ENCODE data around the gene TNNT2. TPM values are rescaled to one million over a fixed set of nuclear protein-coding genes. Genes with fewer than 3 reads are reported as not detected.

The TNNT2 gene
- total RNA-seq, 1 donor from 2014 or later, result 6.1 TPM

DNA sequence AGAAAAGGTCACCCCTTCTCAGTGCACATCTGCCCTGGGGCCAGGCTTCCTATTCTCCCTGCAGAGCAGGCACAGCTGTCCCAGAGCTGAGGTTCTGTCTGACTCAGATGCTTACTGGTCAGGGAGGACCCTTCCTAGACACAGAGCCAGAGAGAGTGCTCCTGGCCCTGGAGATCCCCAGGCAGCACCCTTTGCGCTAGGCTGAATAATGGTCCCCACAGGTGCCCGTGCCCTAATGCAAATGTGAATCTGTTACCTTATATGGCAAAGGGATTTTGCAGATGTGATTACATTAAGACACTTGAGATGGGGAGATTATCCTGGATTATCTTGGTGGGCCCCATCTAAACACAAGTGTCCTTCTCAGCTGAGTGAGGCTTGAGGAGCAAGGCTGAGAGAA is 46.7 kb upstream of the TNNT2 start:
- no peak overlapping the region for H3K27ac ChIP-seq (ENCODE audit: low read depth, low read length)
- DNase-seq (ENCODE audit: low read depth) (no peak), FAIRE-seq (no peak)
- no peak overlapping the region for H3K4me3 ChIP-seq (ENCODE audit: insufficient read depth, low read depth, low read length)
- H3K36me3 ChIP-seq (ENCODE audit: insufficient read depth, low read length), result no peaks in the 10 kb centered on the region
- no peak overlapping the region for H3K4me3 Mint-ChIP-seq (ENCODE audit: unreplicated experiment)
- no peaks in the 10 kb centered on the region for H3K36me3 Mint-ChIP-seq (ENCODE audit: low read depth, unreplicated experiment)
- H3K4me2 ChIP-seq (ENCODE audit: low read length), result no peak overlapping the region
- no peaks in the 10 kb centered on the region for H3K27me3 ChIP-seq (ENCODE audit: insufficient read depth, low read length)
- no peak overlapping the region for H2AFZ ChIP-seq (ENCODE audit: low read depth, low read length)
- no peaks in the 10 kb centered on the region for H3K79me2 ChIP-seq (ENCODE audit: insufficient read depth, low read length)
- no peaks in the 10 kb centered on the region for H4K20me1 ChIP-seq (ENCODE audit: insufficient read depth, low read length)
- TF ChIP-seq, protein P1, sequence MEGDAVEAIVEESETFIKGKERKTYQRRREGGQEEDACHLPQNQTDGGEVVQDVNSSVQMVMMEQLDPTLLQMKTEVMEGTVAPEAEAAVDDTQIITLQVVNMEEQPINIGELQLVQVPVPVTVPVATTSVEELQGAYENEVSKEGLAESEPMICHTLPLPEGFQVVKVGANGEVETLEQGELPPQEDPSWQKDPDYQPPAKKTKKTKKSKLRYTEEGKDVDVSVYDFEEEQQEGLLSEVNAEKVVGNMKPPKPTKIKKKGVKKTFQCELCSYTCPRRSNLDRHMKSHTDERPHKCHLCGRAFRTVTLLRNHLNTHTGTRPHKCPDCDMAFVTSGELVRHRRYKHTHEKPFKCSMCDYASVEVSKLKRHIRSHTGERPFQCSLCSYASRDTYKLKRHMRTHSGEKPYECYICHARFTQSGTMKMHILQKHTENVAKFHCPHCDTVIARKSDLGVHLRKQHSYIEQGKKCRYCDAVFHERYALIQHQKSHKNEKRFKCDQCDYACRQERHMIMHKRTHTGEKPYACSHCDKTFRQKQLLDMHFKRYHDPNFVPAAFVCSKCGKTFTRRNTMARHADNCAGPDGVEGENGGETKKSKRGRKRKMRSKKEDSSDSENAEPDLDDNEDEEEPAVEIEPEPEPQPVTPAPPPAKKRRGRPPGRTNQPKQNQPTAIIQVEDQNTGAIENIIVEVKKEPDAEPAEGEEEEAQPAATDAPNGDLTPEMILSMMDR (IDR thresholded peaks at IDR 0.05; ENCODE audit: insufficient read depth, low read depth, low read length), result no peak
- TF ChIP-seq EZH2 (IDR thresholded peaks at IDR 0.05; ENCODE audit: insufficient read depth, low read length), result no peak
- peaks cover 3% of the 10 kb centered on the region for H3K9me3 Mint-ChIP-seq (ENCODE audit: unreplicated experiment)
- peaks cover 13% of the 10 kb centered on the region for H3K4me1 Mint-ChIP-seq (ENCODE audit: low read depth, unreplicated experiment)
- peaks cover 5% of the 10 kb centered on the region for H3K9me3 ChIP-seq (ENCODE audit: insufficient read depth, low read depth, low read length)
- no peak overlapping the region for H3K9ac ChIP-seq (ENCODE audit: low read length)
- peaks cover 27% of the 10 kb centered on the region for H3K27me3 Mint-ChIP-seq (ENCODE audit: low read depth, unreplicated experiment)
- H3K27ac Mint-ChIP-seq (ENCODE audit: unreplicated experiment), result no peak overlapping the region
- H3K4me1 ChIP-seq (ENCODE audit: insufficient read depth, low read length), result no peaks in the 10 kb centered on the region

DNA sequence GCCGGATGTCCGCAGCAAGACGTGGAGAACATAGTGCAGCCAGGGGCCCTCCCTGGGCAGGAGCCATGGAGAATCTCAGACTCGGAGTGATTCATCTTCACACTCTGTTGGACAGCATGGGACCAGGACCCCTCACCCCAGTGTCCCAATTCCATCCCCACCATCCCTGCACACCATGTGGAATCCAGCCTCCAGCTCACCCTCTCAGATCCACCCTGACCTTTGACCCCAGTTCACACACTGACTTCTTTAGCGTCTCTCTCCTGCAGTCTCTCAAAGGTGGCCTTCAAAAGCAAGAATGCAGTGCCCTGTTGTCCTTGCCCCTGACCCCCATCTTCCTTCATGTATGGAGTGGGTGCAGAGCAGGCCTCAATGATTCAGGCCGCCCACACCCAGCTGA is 46.2 kb upstream of the TNNT2 start:
- FAIRE-seq, result no peak
- no peaks in the 10 kb centered on the region for H3K36me3 Mint-ChIP-seq (ENCODE audit: low read depth, unreplicated experiment)

DNA sequence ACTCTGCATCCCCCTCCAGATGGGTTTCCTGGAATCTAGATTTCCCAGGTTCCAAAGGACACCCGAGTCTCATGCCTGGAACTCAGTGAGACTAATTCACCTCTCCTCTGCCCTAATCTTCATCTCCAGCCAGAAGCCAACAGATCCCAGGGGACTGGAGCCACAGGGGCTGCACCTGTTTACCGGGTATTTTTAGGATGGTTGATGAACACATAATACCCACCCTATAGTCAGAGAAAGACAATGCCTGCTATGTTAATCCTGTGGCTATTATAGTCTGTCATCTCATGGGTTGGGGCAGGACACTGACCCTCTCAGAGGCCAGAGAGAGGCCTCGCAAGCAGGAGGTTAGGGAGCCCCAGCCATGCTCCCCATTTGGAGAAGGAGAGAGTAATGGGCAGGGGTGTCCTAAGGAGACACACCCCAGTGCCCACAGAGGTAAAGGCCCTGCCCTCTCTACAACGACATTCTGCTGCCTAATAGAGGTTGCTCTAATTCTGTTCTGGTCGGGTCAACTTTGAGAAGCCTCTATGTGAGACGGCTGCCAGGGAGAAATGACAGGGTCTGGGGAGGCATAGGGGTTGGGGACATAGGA is 45.1 kb upstream of the TNNT2 start:
- no peaks in the 10 kb centered on the region for H3K79me2 ChIP-seq (ENCODE audit: insufficient read depth, low read length)

More for the DNA sequence above, 46.2 kb upstream of the TNNT2 start:
- TF ChIP-seq, protein P1 (IDR thresholded peaks at IDR 0.05; ENCODE audit: insufficient read depth, low read depth, low read length), result no peak
- no peak for TF ChIP-seq EZH2 (IDR thresholded peaks at IDR 0.05; ENCODE audit: insufficient read depth, low read length)
- Mint-ChIP-seq H3K9me3 (ENCODE audit: unreplicated experiment) (peaks cover 3% of the 10 kb centered on the region), H3K4me3 (ENCODE audit: unreplicated experiment) (no peak overlapping the region), H3K27me3 (ENCODE audit: low read depth, unreplicated experiment) (peaks cover 28% of the 10 kb centered on the region), H3K4me1 (ENCODE audit: low read depth, unreplicated experiment) (peaks cover 13% of the 10 kb centered on the region), H3K27ac (ENCODE audit: unreplicated experiment) (no peak overlapping the region)
- no peak overlapping the region for H3K4me2 ChIP-seq (ENCODE audit: low read length)
- DNase-seq (ENCODE audit: low read depth), result no peak
- peaks cover 5% of the 10 kb centered on the region for H3K9me3 ChIP-seq (ENCODE audit: insufficient read depth, low read depth, low read length)
- H3K79me2 ChIP-seq (ENCODE audit: insufficient read depth, low read length), result no peaks in the 10 kb centered on the region
- no peak overlapping the region for H2AFZ ChIP-seq (ENCODE audit: low read depth, low read length)
- no peak overlapping the region for H3K4me3 ChIP-seq (ENCODE audit: insufficient read depth, low read depth, low read length)
- H3K36me3 ChIP-seq (ENCODE audit: insufficient read depth, low read length), result no peaks in the 10 kb centered on the region
- H3K9ac ChIP-seq (ENCODE audit: low read length), result no peak overlapping the region
- H3K27ac ChIP-seq (ENCODE audit: low read depth, low read length), result no peak overlapping the region
- H4K20me1 ChIP-seq (ENCODE audit: insufficient read depth, low read length), result no peaks in the 10 kb centered on the region
- no peaks in the 10 kb centered on the region for H3K4me1 ChIP-seq (ENCODE audit: insufficient read depth, low read length)
- H3K27me3 ChIP-seq (ENCODE audit: insufficient read depth, low read length), result no peaks in the 10 kb centered on the region

More for the DNA sequence above, 45.1 kb upstream of the TNNT2 start:
- peaks cover 5% of the 10 kb centered on the region for H3K9me3 ChIP-seq (ENCODE audit: insufficient read depth, low read depth, low read length)
- H3K27ac ChIP-seq (ENCODE audit: low read depth, low read length), result no peak overlapping the region
- no peak for DNase-seq (ENCODE audit: low read depth)
- H3K9ac ChIP-seq (ENCODE audit: low read length), result no peak overlapping the region
- H3K4me3 Mint-ChIP-seq (ENCODE audit: unreplicated experiment), result no peak overlapping the region
- H4K20me1 ChIP-seq (ENCODE audit: insufficient read depth, low read length), result no peaks in the 10 kb centered on the region
- no peak overlapping the region for H3K4me3 ChIP-seq (ENCODE audit: insufficient read depth, low read depth, low read length)
- no peaks in the 10 kb centered on the region for H3K4me1 ChIP-seq (ENCODE audit: insufficient read depth, low read length)
- H3K4me2 ChIP-seq (ENCODE audit: low read length), result no peak overlapping the region
- H3K9me3 Mint-ChIP-seq (ENCODE audit: unreplicated experiment), result peaks cover 3% of the 10 kb centered on the region
- no peaks in the 10 kb centered on the region for H3K27me3 ChIP-seq (ENCODE audit: insufficient read depth, low read length)
- no peak overlapping the region for H2AFZ ChIP-seq (ENCODE audit: low read depth, low read length)
- no peak for TF ChIP-seq EZH2 (IDR thresholded peaks at IDR 0.05; ENCODE audit: insufficient read depth, low read length)
- TF ChIP-seq, protein P1 (IDR thresholded peaks at IDR 0.05; ENCODE audit: insufficient read depth, low read depth, low read length), result no peak
- no peak overlapping the region for H3K27ac Mint-ChIP-seq (ENCODE audit: unreplicated experiment)
- H3K36me3 Mint-ChIP-seq (ENCODE audit: low read depth, unreplicated experiment), result no peaks in the 10 kb centered on the region
- H3K36me3 ChIP-seq (ENCODE audit: insufficient read depth, low read length), result no peaks in the 10 kb centered on the region
- FAIRE-seq, result no peak
- H3K27me3 Mint-ChIP-seq (ENCODE audit: low read depth, unreplicated experiment), result peaks cover 28% of the 10 kb centered on the region
- H3K4me1 Mint-ChIP-seq (ENCODE audit: low read depth, unreplicated experiment), result peaks cover 13% of the 10 kb centered on the region
